Upper lobe of right lung (tissue), 1 donor: Measurements from ENCODE around the gene ZSCAN2. TPM values are rescaled to one million over a fixed set of nuclear protein-coding genes. Genes with fewer than 3 reads are reported as not detected.

ENCODE experiments used
- ATAC-seq: fragments of 200-7000 bp; cut with Tn5 transposase; one replicate; pipeline ENCODE4 v1.9.1; 2020; ENCODE audit warnings: mild to moderate bottlenecking, moderate library complexity
- DNase-seq: peaks from one replicate; pipeline ENCODE4 v3.0.0-alpha.2; 2020
- H3K27ac ChIP-seq: fragments of 200-600 bp; one replicate; pipeline ENCODE4 v1.8.0; 2022
- H3K27me3 ChIP-seq: fragments of 200-600 bp; one replicate; pipeline ENCODE4 v1.8.0; 2022; ENCODE audit warnings: mild to moderate bottlenecking
- H3K36me3 ChIP-seq: fragments of 200-600 bp; one replicate; pipeline ENCODE4 v1.8.0; 2022
- H3K4me1 ChIP-seq: fragments of 200-600 bp; one replicate; pipeline ENCODE4 v1.8.0; 2022
- H3K4me3 ChIP-seq: fragments of 200-600 bp; one replicate; pipeline ENCODE4 v1.8.0; 2022; ENCODE audit warnings: mild to moderate bottlenecking
- H3K9me3 ChIP-seq: fragments of 200-600 bp; one replicate; pipeline ENCODE4 v1.8.0; 2022
- intact Hi-C: fragments of 100-400 bp; cut with DNase I; formaldehyde crosslinking; loops from one replicate; pipeline ENCODE4 v1.11.0; 2022
- total RNA-seq: library from RNA; stranded (reverse); fragmentation: NEBNext Ultra II Directional; extraction: Animal tissue kit (Norgen Biotek cat#: 25700); gene quantifications from one replicate; pipeline ENCODE4 v1.2.1, GENCODE V29; 2021
- TF ChIP-seq, protein P1 (sequence below): fragments of 200-600 bp; IDR thresholded peaks from one replicate; pipeline ENCODE4 v1.8.0; 2022; ENCODE audit warnings: antibody characterized with exemption
- donor health status: DM: no; HTN: yes; CAD: no; lungs with severe emphysema.

ZSCAN2 gene
- total RNA-seq, 1 donor from 2014 or later = 5.8 TPM

GRCh38 chr15:84645496-84645895 is 44.7 kb downstream of the ZSCAN2 start:
- H3K27me3 ChIP-seq = no peaks in the 10 kb centered on the region
- H3K27ac ChIP-seq = no peak overlapping the region
- DNase-seq = no peak
- no peaks in the 10 kb centered on the region for H3K9me3 ChIP-seq
- H3K4me1 ChIP-seq = peaks cover 6% of the 10 kb centered on the region
- no peak overlapping the region for H3K4me3 ChIP-seq
- ATAC-seq = no peak
- H3K36me3 ChIP-seq = peaks cover 94% of the 10 kb centered on the region
- TF ChIP-seq, protein P1, sequence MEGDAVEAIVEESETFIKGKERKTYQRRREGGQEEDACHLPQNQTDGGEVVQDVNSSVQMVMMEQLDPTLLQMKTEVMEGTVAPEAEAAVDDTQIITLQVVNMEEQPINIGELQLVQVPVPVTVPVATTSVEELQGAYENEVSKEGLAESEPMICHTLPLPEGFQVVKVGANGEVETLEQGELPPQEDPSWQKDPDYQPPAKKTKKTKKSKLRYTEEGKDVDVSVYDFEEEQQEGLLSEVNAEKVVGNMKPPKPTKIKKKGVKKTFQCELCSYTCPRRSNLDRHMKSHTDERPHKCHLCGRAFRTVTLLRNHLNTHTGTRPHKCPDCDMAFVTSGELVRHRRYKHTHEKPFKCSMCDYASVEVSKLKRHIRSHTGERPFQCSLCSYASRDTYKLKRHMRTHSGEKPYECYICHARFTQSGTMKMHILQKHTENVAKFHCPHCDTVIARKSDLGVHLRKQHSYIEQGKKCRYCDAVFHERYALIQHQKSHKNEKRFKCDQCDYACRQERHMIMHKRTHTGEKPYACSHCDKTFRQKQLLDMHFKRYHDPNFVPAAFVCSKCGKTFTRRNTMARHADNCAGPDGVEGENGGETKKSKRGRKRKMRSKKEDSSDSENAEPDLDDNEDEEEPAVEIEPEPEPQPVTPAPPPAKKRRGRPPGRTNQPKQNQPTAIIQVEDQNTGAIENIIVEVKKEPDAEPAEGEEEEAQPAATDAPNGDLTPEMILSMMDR = no peak
- intact Hi-C loops = no loop called here

DNA sequence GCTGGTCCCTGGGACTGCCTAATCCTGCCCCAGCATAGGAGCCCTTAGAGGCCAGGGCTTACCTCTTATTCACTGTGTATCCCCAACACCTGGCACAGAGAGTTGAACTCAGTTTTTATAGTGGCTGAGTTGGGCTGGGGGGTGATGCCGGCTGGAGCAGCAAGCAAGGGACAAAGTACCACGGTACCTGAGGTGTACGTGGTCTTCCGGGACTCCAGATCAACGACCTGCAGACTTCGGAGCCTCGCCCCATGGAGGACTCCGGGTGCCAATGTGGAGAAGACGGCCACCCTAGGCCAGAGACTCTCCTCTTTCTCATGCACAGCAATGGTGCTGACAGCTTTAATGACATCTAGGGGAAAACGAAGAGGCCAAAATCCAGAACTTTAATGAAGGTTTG is 45.2 kb downstream of the ZSCAN2 start:
- no peak overlapping the region for H3K4me3 ChIP-seq
- DNase-seq (no peak), ATAC-seq (no peak)
- no peaks in the 10 kb centered on the region for H3K27me3 ChIP-seq
- intact Hi-C loops = no loop called here
- peaks cover 6% of the 10 kb centered on the region for H3K4me1 ChIP-seq
- TF ChIP-seq, protein P1 = no peak
- H3K36me3 ChIP-seq = peaks cover 94% of the 10 kb centered on the region
- no peak overlapping the region for H3K27ac ChIP-seq
- no peaks in the 10 kb centered on the region for H3K9me3 ChIP-seq

DNA sequence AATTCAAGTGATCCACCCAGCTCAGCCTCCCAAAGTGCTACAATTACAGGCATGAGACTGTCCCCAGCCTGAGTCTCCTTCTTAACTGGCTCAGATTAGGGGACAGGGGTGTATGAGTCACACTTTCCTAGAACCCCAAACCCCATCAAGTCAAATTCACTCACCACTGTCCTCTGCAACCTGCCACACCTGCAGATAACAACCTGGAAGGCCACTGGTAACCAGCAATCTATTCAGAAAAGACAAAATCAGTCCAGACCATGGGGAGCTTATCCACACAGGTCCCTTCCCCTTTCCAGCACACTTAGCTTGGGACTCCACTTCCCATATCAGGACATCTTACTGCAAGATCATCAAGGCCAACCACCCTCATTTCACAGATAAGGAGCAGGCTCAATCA is 46.9 kb downstream of the ZSCAN2 start:
- no peaks in the 10 kb centered on the region for H3K27me3 ChIP-seq
- ATAC-seq = no peak
- H3K27ac ChIP-seq = no peak overlapping the region
- peaks cover 22% of the 10 kb centered on the region for H3K4me1 ChIP-seq
- TF ChIP-seq, protein P1 = no peak
- peaks cover 94% of the 10 kb centered on the region for H3K36me3 ChIP-seq
- H3K4me3 ChIP-seq = no peak overlapping the region
- DNase-seq = no peak
- H3K9me3 ChIP-seq = no peaks in the 10 kb centered on the region
- intact Hi-C loops = no loop called here

- H3K4me3 ChIP-seq = no peak overlapping the region
- ATAC-seq (peak; percentile 81), DNase-seq (peak; percentile 86)
- no peak overlapping the region for H3K27ac ChIP-seq
- H3K9me3 ChIP-seq = no peaks in the 10 kb centered on the region
- peaks cover 90% of the 10 kb centered on the region for H3K36me3 ChIP-seq
- H3K27me3 ChIP-seq = no peaks in the 10 kb centered on the region
- TF ChIP-seq, protein P1 = no peak
- intact Hi-C loops = no loop called here
- peaks cover 30% of the 10 kb centered on the region for H3K4me1 ChIP-seq
Measured at GRCh38 chr15:84648539-84648938, 47.7 kb downstream of the ZSCAN2 start.

DNA sequence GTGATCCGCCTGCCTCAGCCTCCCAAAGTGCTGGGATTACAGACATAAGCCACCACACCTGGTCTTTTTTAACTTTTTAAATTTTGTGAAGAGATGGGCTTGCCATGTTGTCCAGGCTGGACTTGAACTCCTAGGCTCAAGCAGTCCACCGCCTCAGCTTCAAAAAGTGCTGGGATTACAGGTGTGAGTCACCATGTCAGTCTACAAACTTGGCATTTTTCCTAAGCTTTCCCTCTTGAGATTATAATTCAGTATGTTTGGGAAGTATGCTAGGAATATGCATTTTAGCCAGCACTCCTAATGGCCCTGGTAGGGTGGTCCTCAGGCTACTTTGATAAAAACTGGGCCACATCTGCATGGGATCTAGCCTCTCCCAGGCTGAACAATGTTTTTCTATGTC is 48.9 kb downstream of the ZSCAN2 start:
- ATAC-seq = no peak

DNA sequence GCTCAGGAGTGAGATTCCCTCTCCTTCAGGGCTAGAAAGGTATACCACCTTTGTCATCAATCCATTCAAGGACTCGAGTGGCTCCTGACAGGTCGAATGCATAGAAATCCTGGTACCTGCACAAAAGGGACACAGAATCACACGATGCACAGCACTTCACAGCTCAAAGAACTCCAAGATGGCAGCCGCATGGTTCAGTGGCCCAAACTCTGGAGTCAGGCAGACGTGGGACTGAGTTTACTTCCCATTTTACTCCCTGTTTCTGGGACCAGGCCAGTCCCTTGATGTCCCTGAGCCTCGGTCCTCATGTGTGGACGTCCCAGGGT is 52.7 kb downstream of the ZSCAN2 start:
- H3K27me3 ChIP-seq = no peaks in the 10 kb centered on the region
- peaks cover 46% of the 10 kb centered on the region for H3K4me1 ChIP-seq
- ATAC-seq = no peak
- DNase-seq = no peak
- H3K27ac ChIP-seq = peak overlapping the region; percentile 92
- intact Hi-C loops = no loop called here
- TF ChIP-seq, protein P1 = no peak
- H3K4me3 ChIP-seq = peak overlapping the region; percentile 95
- no peaks in the 10 kb centered on the region for H3K9me3 ChIP-seq
- peaks cover 44% of the 10 kb centered on the region for H3K36me3 ChIP-seq

More for the DNA sequence above, 48.9 kb downstream of the ZSCAN2 start:
- Histone ChIP-seq H3K27ac (peak overlapping the region; percentile 0), H3K4me3 (no peak overlapping the region), H3K9me3 (no peaks in the 10 kb centered on the region), H3K36me3 (peaks cover 81% of the 10 kb centered on the region), H3K4me1 (peaks cover 31% of the 10 kb centered on the region), H3K27me3 (no peaks in the 10 kb centered on the region)
- intact Hi-C loops = no loop called here
- no peak for DNase-seq
- TF ChIP-seq, protein P1 = no peak
